Measurements from ENCODE around the gene SH3PXD2A.
"Not testable (repeated sequence)": the region's sequence is repeated elsewhere in the genome, so short reads cannot be mapped to it uniquely, and the experiment has no call there.

SH3PXD2A gene

DNA sequence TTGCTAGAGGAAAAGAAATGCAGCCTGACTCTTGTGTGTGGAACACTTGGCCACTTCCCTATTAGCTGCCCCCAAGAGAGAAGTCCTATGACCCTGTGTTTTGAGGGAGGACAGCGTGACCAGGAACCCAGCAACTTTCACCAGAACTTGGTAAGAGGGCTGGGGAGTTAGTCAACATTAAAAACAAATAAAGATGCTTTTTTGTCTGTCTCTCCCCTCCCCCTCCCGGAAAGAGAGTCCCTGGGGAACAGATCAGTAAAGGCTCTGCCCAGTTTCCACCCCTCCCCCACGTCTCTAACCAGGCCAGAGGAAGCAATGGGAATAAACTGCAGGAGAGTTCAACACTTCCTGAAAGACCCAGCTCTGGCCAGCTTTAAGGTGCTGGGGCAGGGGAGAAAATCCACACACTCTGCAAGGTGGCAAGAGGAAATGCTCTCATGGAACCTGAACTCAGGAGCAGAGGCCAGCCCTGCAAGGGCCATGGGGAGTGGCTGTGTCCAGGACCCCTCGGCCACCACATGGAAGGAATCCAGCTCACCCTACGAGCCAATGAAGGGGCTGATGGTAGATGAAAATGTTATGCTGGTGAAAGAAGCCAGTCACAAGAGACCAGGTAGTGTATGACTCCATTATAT lies 21.5 kb downstream of the SH3PXD2A start:
- no peak for DNase-seq (ENCODE audit: low read depth)

GRCh38 chr10:103832806-103833205 lies 22.6 kb downstream of the SH3PXD2A start:
- no peak for DNase-seq (ENCODE audit: low read depth)

- no peak for DNase-seq (ENCODE audit: low read depth)
These were observed 25.4 kb downstream of the SH3PXD2A start for GRCh38 chr10:103829838-103830465.

DNA sequence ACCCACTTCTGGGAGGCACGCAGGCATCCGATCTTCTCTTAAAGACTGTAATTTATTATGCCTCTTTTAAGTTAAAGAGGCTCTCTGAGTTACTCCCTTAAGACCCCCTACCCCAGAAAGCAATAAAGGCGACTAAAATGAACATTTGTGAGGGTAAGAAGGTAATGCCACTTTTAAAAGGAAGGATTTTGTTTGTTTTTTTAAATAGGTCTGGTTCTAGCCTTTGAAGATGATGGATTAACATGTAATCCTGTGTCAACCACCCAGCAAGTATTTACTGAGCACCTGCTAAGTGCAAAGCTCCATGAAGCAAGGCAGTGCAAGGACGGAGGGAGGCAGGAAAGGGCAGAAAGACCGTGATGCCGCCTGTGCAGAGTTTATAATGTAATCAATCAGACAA lies 26.1 kb downstream of the SH3PXD2A start:
- no peak for DNase-seq (ENCODE audit: low read depth)

GRCh38 chr10:103828587-103829197 lies 26.7 kb downstream of the SH3PXD2A start:
- DNase-seq (ENCODE audit: low read depth), result no peak

GRCh38 chr10:103828107-103828506 lies 27.3 kb downstream of the SH3PXD2A start:
- DNase-seq (ENCODE audit: low read depth), result no peak

DNA sequence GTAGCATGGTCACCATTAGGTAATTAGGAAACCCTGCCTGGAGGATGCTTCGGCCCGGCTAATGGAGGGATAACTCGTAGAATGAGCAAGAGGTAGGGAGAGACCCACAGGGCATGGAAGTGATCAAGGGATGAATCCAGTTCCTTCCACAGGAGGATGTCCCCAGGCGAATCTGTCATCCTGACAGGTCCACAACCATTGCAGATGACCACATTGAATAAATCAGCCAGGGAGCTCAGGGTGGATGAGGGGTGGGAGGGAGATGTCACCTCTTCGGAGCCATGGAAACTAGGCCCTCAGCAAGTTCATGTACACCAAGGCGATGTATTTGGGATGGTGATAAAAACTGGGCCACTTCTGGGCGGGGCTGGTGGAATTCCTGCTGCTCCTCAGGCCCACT lies 28.5 kb downstream of the SH3PXD2A start:
- DNase-seq (ENCODE audit: low read depth), result no peak

DNA sequence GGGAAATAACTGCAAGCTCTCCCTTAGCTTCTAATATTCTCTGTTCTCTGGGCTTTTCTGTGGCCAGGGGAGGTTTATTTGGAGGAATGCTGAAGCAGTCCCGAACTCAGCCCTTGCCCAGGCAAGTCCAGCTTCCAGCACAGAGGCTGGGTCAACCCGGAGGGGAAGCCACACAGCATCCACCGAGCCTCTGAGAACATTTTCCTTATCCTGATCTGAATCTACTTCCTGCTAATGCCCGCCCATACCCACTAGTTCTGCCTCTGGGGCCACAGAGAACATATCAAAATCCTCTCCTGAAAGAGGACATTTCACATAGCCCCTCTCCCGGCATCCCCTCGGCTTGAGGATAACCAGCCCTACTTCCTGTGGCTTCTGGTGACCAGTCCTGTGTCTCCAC lies 31.1 kb downstream of the SH3PXD2A start:
- DNase-seq (ENCODE audit: low read depth), result no peak

GRCh38 chr10:103823706-103824272 lies 31.6 kb downstream of the SH3PXD2A start:
- no peak for DNase-seq (ENCODE audit: low read depth)

GRCh38 chr10:103822800-103823199 lies 32.6 kb downstream of the SH3PXD2A start:
- DNase-seq (ENCODE audit: low read depth), result no peak

- no peak for DNase-seq (ENCODE audit: low read depth)
These were observed 33.2 kb downstream of the SH3PXD2A start for GRCh38 chr10:103822107-103822716.

- DNase-seq (ENCODE audit: low read depth), result no peak
These were observed 35.0 kb downstream of the SH3PXD2A start for GRCh38 chr10:103820101-103821062.

- DNase-seq (ENCODE audit: low read depth), result no peak
These were observed 35.9 kb downstream of the SH3PXD2A start for GRCh38 chr10:103819493-103819892.

- DNase-seq (ENCODE audit: low read depth), result no peak
These were observed 36.5 kb downstream of the SH3PXD2A start for GRCh38 chr10:103818765-103819374.

GRCh38 chr10:103818105-103818504 lies 37.3 kb downstream of the SH3PXD2A start:
- no peak for DNase-seq (ENCODE audit: low read depth)

DNA sequence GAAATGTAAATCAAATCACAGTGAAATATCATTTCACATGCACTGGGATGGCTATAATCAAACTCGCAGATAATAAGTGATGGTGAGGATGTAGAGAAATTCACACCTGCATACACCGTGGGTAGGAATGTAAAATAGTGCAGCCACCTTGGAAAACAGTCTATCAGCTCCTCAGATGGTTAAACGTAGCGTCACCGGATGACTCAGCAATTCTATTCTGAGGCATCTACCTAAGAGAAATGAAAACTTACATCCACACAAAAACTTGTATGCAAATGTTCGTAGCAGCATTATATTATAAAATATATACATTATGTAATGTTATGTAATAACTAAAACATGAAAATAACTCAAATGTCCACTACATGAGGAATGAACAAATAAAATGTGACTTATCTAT lies 38.9 kb downstream of the SH3PXD2A start:
- DNase-seq (ENCODE audit: low read depth), result no peak

GRCh38 chr10:103814626-103815370 lies 40.6 kb downstream of the SH3PXD2A start:
- no peak for DNase-seq (ENCODE audit: low read depth)

DNA sequence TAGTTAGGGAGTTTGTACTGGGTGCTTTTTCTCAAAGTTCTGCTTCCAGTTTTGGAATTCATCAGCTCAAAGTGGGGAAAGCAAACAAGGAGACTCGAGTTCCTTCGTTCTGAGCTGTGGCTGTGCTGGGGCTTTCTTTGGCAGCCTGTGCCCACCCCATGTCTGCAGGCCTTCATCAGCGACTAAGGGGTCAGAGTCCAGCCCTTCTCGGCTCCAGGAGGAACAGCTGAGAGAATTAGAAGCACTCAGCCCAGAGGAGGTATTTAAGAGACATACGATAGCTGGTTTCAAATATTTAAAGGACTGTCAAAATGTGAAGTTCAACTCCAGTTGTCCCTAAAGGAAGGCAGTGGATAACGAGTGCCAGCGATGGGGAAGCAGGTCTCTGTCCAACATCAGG lies 41.3 kb downstream of the SH3PXD2A start:
- DNase-seq (ENCODE audit: low read depth), result no peak

DNA sequence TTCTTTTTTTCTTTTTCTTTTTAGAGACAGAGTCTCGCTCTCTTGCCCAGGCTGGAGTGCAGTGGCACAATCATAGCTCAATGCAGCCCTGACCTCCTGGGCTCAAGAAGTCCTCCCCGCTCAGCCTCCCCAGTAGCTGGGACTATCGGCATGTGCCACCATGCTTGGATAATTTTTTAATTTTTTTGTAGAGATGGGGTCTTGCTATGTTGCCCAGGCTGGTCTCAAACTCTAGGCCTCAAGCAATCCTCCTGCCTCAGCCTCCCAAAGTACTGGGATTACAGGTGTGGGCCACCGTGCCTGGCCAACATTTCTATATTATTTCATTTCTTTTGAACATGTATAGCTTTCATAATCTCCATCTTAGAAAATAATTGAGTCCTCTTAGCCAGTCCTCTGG lies 42.1 kb downstream of the SH3PXD2A start:
- DNase-seq (ENCODE audit: low read depth), result not testable (repeated sequence)

DNA sequence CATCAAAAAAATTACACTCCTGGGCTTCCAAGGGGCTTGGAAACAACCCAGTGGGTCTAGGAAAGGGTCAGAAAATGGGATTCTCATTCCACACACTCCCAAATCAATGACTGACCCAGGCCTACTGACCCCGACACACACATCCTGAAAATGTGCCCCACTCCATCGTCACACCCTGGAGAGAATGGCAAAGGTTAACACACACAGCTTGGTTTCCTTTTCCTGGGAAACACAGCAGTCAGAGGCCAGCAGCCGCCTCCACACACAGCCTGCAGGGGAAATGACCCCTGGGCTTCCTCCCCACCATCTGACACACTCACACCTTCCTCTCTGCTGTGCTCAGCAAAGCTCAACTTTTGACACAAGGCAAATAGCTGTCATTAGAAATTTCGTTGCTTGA lies 42.9 kb downstream of the SH3PXD2A start:
- no peak for DNase-seq (ENCODE audit: low read depth)

- DNase-seq (ENCODE audit: low read depth), result no peak
These were observed 43.4 kb downstream of the SH3PXD2A start for GRCh38 chr10:103812004-103812403.
